Medulla oblongata (tissue), 1 donor: ENCODE data around the gene EIF4E1B.

Experiments
- DNase-seq: peaks from one replicate; pipeline ENCODE4 v3.0.0-alpha.2; 2015; ENCODE audit errors: extremely low spot score

Gene EIF4E1B

DNA sequence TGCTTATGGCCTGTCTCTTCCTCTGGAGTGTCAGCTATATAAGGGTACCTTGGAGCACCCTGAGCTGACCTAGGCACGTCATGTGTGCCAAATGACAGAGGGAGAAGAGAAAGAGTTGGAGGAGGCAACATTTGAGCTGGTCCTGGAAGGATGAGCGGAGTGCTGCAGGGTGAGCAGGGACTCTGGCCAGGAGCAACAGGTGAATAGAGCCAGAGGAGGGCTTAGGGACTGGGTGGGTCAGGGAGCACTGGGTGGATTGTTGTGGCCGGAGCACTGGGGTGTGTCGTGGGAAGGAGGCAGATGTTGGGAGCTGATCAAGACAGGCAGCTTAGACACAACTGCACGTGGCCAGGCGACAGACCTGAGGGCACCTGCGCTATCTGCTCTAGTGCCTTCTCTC is 60.4 kb downstream of the EIF4E1B start:
- no peak for DNase-seq

DNA sequence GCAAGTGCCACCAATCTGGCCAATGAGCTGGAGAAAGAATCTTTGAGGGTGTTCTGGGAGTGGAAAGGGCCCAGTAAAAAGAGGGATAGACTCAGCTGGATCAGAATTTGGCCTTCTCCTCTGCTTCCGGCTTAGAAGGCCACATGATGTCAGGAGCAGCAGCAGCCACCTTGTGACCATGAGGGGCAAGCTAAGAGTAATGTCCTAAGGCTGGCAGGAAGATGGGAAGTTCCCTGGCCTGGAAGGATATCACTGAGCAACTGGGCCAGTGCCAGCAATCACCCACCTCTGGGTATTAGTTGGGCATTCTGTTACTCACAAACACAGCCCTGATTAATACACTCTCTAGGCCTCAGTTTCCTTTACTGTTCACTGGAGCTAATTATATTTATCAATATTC is 61.0 kb downstream of the EIF4E1B start:
- no peak for DNase-seq

DNA sequence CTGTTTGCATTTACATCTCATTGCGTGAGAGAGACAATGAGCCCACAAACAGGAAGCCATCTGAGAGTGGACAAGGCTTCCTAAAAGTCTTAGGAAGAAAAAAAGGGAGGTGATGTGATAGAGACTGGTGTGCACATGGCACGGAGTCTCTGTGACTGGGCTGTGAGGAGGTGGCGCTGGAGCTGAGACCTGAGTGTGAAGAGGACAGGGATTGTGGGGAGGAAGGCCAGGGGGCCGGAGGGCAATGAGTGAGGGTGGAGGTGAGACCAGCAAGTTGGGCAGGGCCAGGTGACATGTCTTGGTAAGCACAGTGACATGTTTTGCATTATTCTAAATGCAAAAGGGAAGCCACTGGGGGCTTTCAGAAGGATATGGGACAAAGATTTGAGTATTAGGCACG is 61.9 kb downstream of the EIF4E1B start:
- DNase-seq = no peak

DNA sequence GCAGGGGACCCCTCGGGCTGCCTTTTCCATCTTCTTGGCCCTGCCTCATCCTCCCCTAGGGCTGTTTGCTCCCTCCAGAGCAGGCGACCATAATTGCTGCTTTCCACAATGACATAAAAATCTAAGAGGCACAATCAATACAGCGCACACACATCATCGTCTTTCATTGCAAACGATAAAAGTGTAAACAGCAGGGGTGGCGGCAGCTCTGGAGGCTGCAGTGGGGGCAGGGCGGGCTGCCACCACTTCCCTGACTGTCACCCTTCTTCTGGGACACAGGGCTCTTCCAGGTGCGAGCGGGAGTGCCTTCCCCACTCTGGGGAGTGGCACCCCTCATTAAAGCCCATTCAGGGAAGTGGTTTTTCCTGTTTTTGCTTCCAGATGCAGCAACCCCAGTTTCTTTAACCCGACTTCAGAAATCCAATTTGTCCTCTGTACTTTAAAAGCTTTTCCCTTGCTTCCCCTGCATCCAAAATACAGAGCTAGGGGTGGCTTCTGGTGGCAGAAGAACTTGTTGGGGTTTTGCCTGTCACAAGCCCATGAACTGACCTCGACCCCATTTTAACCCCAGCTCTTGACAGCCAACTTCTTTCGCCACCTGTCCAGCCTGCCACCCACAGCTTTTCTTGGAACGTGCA is 62.5 kb downstream of the EIF4E1B start:
- DNase-seq = no peak

DNA sequence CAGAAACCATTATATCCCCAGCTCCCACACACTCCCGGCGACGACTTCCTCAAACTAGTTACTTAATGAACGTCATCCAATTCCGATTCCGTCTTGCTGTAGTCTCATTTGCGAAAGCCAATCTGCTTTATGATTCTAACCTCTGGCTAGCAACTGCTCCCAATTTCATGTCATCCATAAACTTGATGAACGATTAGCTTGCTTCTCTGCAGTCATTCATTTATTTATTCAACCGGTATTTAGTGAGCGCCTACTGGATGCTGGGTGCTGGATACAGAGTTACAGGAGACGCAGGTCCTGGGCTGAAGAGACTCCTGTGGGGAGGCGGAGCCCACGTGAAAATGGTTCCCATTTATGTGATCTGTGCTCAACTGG is 63.0 kb downstream of the EIF4E1B start:
- DNase-seq = no peak

DNA sequence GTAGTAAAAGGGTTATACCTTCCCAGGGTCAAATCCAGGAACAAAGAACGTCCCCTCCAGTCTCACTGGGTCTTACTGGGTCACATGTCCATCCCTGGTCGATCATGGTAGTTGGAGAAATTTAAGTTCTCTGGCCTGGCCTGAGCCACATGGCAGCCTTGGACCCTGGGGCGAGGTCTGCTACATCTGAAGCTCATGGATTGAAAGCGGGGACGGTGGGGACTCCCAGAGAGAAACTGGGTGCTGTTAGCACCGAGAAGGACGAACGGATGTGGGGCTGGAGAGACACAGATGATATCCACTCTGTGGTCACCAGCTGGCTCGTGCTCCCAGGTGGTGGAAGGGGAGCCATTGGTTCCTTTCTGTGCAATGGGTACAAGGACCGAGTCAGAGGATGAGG is 63.7 kb downstream of the EIF4E1B start:
- no peak for DNase-seq

DNA sequence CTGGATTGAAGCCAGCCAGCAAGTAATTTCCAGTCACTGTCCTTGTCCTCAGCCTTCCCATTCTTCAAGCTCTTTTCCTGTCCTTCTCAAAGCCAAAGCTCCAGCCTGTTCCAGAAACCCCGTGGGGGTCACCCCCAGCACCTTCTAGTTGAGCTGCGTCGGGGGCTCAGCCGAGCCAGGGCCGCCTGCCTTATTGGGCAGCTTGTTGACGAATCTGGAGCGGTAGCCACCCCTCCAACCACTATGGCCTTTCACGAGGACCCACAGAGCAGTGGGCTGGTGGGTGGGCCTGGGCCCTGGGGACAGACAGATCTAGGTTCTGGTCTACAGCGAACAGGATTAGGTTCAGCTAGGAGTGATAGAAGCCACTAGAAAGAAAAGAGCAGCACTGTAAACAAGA is 64.2 kb downstream of the EIF4E1B start:
- no peak for DNase-seq

DNA sequence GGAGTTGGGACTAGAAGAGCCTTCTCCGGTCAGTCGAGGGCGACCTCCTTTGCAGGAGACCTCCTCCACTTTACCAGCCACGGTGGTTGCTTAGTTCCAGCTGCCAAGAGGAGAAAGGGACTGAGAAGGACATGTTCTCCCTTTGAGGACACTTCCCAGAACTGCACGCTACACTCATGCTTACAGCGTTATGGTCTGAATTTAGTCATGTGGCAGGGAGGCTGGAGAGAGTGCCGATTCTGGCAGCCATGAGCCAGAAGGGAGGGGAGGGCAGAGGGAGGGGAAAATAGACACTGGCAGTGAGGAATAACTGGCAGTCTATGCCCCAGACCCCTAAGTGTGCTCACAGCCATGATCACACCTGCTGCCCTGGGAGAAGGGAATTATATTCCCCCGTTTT is 64.6 kb downstream of the EIF4E1B start:
- no peak for DNase-seq
